Sigmoid colon (tissue), 7 donors: Measurements from ENCODE around the gene ENO2. TPM values are rescaled to one million over a fixed set of nuclear protein-coding genes. Genes with fewer than 3 reads are reported as not detected.

Experiments used
- DNase-seq: peaks from one replicate; pipeline ENCODE4 v3.0.0-alpha.2; 2019
- H3K27ac ChIP-seq, 4 donors: fragments of 200-600 bp; sonication (generic); one replicate each; pipeline ENCODE4 v1.5.1; 2016 to 2019; ENCODE audit warnings: mild to moderate bottlenecking in 1 of 4
- H3K27me3 ChIP-seq, 3 donors: fragments of 200-600 bp; sonication (generic); one replicate each; pipeline ENCODE4 v1.5.1; 2019; ENCODE audit warnings: mild to moderate bottlenecking in 1 of 3
- H3K36me3 ChIP-seq, 4 donors: fragments of 200-600 bp; sonication (generic); one replicate each; pipeline ENCODE4 v1.5.1; 2016 to 2019
- H3K4me1 ChIP-seq, 4 donors: fragments of 200-600 bp; sonication (generic); one replicate each; pipeline ENCODE4 v1.5.1; 2017 to 2019
- H3K4me3 ChIP-seq, 4 donors: fragments of 200-600 bp; sonication (generic); one replicate each; pipeline ENCODE4 v1.5.1; 2017 to 2019; ENCODE audit warnings: mild to moderate bottlenecking in 2 of 4, moderate library complexity in 1 of 4
- H3K9me3 ChIP-seq, 4 donors: fragments of 200-600 bp in 3 of 4; sonication (generic) in 3 of 4; one replicate each; pipeline versions ENCODE4 v1.5.1 to v1.6.1; 2013 to 2019
- EP300 ChIP-seq, 4 donors: sonication (generic); formaldehyde crosslinking; IDR thresholded peaks; one replicate each; pipeline ENCODE4 v1.6.1; 2017; ENCODE audit warnings: antibody characterized with exemption in 4 of 4
- POLR2A ChIP-seq, 2 donors: fragments of 450-650 bp; IDR thresholded peaks; one replicate each; pipeline ENCODE4 v1.6.1; 2016; ENCODE audit warnings: antibody characterized with exemption in 2 of 2, mild to moderate bottlenecking in 2 of 2, moderate library complexity in 2 of 2
- POLR2AphosphoS5 ChIP-seq, 4 donors: sonication (generic); formaldehyde crosslinking; IDR thresholded peaks; one replicate each; pipeline ENCODE4 v1.6.1; 2017; ENCODE audit warnings: antibody characterized with exemption in 4 of 4
- WGBS, 2 donors: extraction: QIAGEN DNeasy Blood & Tissue Kit; methylation state at CpG; one replicate each; pipeline ENCODE4 v1.1.7; 2013; 5-methylcytosine and 5-hydroxymethylcytosine counted together
- intact Hi-C: fragments of 100-400 bp; cut with DNase I; formaldehyde crosslinking; loops from one replicate; pipeline ENCODE4 v1.15.1; 2023
- polyA plus RNA-seq, 3 donors: library from polyadenylated mRNA; stranded (reverse); fragments of 200-250 nt; gene quantifications; one replicate each; pipeline ENCODE4 v1.2.3, GENCODE V29; 2013
- total RNA-seq, 4 donors: library from RNA; depleted of rRNA; stranded (reverse); fragments of >200 nt; gene quantifications; one replicate each; pipeline ENCODE4 v1.1.0, GENCODE V29; 2016
- TF ChIP-seq, protein P1 (sequence below), 4 experiments: fragments of 450-650 bp in 3 of 4; fragments of 200-600 bp in 1 of 4; IDR thresholded peaks; one replicate each; pipeline ENCODE4 v1.5.1; 2016 to 2019; ENCODE audit warnings: antibody characterized with exemption in 4 of 4, mild to moderate bottlenecking in 3 of 4, moderate library complexity in 2 of 4
- donor health status: healthy with polysubstance abuse.
- donor health status: Bipolar disorder and iron deficiency.
- donor health status: healthy.

Gene ENO2
- total and polyA plus RNA-seq, 7 donors, result 1.8 to 37.5 (median 26.3) TPM

DNA sequence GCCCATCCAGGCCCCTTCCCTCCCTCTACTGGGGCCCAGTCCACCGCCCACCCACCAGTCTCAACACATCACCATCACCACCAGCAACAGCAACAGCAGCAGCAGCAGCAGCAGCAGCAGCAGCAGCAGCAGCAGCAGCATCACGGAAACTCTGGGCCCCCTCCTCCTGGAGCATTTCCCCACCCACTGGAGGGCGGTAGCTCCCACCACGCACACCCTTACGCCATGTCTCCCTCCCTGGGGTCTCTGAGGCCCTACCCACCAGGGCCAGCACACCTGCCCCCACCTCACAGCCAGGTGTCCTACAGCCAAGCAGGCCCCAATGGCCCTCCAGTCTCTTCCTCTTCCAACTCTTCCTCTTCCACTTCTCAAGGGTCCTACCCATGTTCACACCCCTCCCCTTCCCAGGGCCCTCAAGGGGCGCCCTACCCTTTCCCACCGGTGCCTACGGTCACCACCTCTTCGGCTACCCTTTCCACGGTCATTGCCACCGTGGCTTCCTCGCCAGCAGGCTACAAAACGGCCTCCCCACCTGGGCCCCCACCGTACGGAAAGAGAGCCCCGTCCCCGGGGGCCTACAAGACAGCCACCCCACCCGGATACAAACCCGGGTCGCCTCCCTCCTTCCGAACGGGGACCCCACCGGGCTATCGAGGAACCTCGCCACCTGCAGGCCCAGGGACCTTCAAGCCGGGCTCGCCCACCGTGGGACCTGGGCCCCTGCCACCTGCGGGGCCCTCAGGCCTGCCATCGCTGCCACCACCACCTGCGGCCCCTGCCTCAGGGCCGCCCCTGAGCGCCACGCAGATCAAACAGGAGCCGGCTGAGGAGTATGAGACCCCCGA, 22.5 kb downstream of the ENO2 start:
- H3K27me3 ChIP-seq, result no peaks in the 10 kb centered on the region
- intact Hi-C loops, result loop anchor here (1.0 to 5.0 kb wide), 2 partner anchors 9 to 65 kb away; partner anchors contain the start of gene SPSB2
- peaks cover 0 to 72% (median 62%) of the 10 kb centered on the region in 4 donors for H3K4me1 ChIP-seq
- WGBS, 2 donors, result 13 to 34% methylated on average over 36 of the region's 36 CpGs
- H3K4me3 ChIP-seq, result peak overlapping the region; percentile 50 to 61 (median 56)
- peak in 2 of 4 donors; percentile 61 to 69 for TF ChIP-seq POLR2AphosphoS5 (IDR thresholded peaks at IDR 0.05)
- TF ChIP-seq POLR2A (IDR thresholded peaks at IDR 0.05), result no peak
- no peak for DNase-seq
- peaks cover 5 to 66% (median 41%) of the 10 kb centered on the region in 4 donors for H3K36me3 ChIP-seq
- H3K27ac ChIP-seq, result peak overlapping the region; percentile 89 to 99 (median 94)
- no peaks in the 10 kb centered on the region for H3K9me3 ChIP-seq

DNA sequence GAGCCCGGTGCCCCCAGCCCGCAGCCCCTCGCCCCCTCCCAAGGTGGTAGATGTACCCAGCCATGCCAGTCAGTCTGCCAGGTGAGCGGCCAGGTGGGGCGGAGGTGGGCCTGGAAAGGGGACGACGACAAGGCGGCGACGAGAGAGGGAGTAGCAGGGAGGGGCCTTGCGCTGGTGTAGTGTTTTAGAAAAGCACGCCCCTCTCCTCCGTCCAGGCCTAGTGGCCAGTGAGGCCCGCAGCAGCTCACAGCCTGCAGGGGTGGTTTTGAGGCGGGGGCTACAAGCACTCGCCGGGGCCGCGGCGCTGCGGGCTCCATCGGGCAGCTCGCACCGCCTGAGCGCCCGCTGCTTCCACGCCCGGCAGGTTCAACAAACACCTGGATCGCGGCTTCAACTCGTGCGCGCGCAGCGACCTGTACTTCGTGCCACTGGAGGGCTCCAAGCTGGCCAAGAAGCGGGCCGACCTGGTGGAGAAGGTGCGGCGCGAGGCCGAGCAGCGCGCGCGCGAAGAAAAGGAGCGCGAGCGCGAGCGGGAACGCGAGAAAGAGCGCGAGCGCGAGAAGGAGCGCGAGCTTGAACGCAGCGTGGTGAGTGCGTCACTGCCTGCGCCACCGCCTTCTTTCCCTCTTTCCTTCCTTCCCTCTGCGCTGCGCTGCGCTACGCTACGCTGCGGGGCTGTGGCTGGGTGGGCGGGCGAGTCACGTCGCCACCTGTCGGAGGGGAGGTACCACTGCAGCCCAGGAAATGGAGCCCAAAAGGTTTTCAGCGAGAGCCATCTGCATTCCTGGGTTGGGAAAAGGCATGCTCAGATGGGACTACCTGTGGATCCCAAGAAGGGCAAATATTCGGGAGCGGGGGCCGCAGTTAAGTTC, 23.3 kb downstream of the ENO2 start:
- intact Hi-C loops, result loop anchor here (1.0 to 5.0 kb wide), 3 partner anchors 9 to 65 kb away; partner anchors contain the start of gene SPSB2
- no peaks in the 10 kb centered on the region for H3K27me3 ChIP-seq
- WGBS, 2 donors, result 0 to 1% methylated on average over 80 of the region's 80 CpGs
- peaks cover 5 to 70% (median 42%) of the 10 kb centered on the region in 4 donors for H3K36me3 ChIP-seq
- H3K4me3 ChIP-seq, result peak overlapping the region; percentile 50 to 61 (median 56)
- H3K9me3 ChIP-seq, result no peaks in the 10 kb centered on the region
- TF ChIP-seq POLR2AphosphoS5 (IDR thresholded peaks at IDR 0.05) (peak; percentile 93 to 97 (median 96)), EP300 (IDR thresholded peaks at IDR 0.05) (peak in 1 of 4 donors; percentile 81), POLR2A (IDR thresholded peaks at IDR 0.05) (peak; percentile 15 to 60)
- TF ChIP-seq, protein P1, sequence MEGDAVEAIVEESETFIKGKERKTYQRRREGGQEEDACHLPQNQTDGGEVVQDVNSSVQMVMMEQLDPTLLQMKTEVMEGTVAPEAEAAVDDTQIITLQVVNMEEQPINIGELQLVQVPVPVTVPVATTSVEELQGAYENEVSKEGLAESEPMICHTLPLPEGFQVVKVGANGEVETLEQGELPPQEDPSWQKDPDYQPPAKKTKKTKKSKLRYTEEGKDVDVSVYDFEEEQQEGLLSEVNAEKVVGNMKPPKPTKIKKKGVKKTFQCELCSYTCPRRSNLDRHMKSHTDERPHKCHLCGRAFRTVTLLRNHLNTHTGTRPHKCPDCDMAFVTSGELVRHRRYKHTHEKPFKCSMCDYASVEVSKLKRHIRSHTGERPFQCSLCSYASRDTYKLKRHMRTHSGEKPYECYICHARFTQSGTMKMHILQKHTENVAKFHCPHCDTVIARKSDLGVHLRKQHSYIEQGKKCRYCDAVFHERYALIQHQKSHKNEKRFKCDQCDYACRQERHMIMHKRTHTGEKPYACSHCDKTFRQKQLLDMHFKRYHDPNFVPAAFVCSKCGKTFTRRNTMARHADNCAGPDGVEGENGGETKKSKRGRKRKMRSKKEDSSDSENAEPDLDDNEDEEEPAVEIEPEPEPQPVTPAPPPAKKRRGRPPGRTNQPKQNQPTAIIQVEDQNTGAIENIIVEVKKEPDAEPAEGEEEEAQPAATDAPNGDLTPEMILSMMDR (IDR thresholded peaks at IDR 0.05), result peak; percentile 90 to 98 (median 94)
- DNase-seq, result peak; percentile 97
- peak overlapping the region; percentile 89 to 99 (median 94) for H3K27ac ChIP-seq
- H3K4me1 ChIP-seq, result peaks cover 0 to 71% (median 61%) of the 10 kb centered on the region in 4 donors

GRCh38 chr12:6938353-6939190, 24.2 kb downstream of the ENO2 start:
- peaks cover 5 to 65% (median 37%) of the 10 kb centered on the region in 4 donors for H3K36me3 ChIP-seq
- H3K27ac ChIP-seq, result peak overlapping the region; percentile 89 to 99 (median 94)
- intact Hi-C loops, result loop anchor here (1.0 to 5.0 kb wide), 2 partner anchors 14 to 66 kb away; partner anchors contain the start of gene SPSB2
- peak overlapping the region in 3 of 4 donors; percentile 54 to 61 (median 58) for H3K4me3 ChIP-seq
- TF ChIP-seq EP300 (IDR thresholded peaks at IDR 0.05), result no peak
- TF ChIP-seq, protein P1 (IDR thresholded peaks at IDR 0.05), result peak in 1 of 4 experiments; percentile 5
- TF ChIP-seq POLR2AphosphoS5 (IDR thresholded peaks at IDR 0.05), result peak in 2 of 4 donors; percentile 64 to 70
- WGBS, 2 donors, result 85 to 87% methylated on average over 32 of the region's 32 CpGs
- H3K9me3 ChIP-seq, result no peaks in the 10 kb centered on the region
- H3K27me3 ChIP-seq, result no peaks in the 10 kb centered on the region
- DNase-seq, result no peak
- peaks cover 0 to 69% (median 59%) of the 10 kb centered on the region in 4 donors for H3K4me1 ChIP-seq

DNA sequence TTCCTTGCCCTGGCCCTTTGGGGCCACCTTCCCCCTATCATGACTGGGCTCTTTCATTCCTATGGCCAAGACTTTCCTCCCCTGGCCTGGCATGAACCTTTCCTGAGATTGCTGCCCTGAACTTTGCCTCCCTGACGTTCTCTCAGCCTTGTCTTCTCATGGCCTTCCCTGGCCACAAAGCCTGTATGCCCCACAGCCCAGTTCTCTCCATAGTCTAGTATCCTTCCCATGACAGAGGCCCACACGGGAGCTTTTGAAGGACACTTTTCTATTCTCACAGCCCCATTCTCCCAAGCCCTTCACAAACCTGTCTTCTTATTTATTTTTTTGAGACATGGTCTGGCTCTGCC, 24.8 kb downstream of the ENO2 start:
- WGBS, 2 donors, result 74 to 84% methylated on average over 2 of the region's 2 CpGs
- H3K4me1 ChIP-seq, result peaks cover 0 to 66% (median 53%) of the 10 kb centered on the region in 4 donors
- DNase-seq, result no peak
- H3K4me3 ChIP-seq, result no peak overlapping the region
- intact Hi-C loops, result loop anchor here (5.0 kb wide), 1 partner anchor 67 kb away; the partner anchor contains the start of gene SPSB2
- TF ChIP-seq, protein P1 (IDR thresholded peaks at IDR 0.05), result no peak
- TF ChIP-seq EP300 (IDR thresholded peaks at IDR 0.05), result no peak
- no peak for TF ChIP-seq POLR2A (IDR thresholded peaks at IDR 0.05)
- no peak for TF ChIP-seq POLR2AphosphoS5 (IDR thresholded peaks at IDR 0.05)
- H3K27ac ChIP-seq, result peak overlapping the region; percentile 10 to 99 (median 92)
- no peaks in the 10 kb centered on the region for H3K27me3 ChIP-seq
- no peaks in the 10 kb centered on the region for H3K9me3 ChIP-seq
- peaks cover 5 to 59% (median 31%) of the 10 kb centered on the region in 4 donors for H3K36me3 ChIP-seq
